Nucleus accumbens (tissue), 56 donors: ENCODE results near the gene HDAC5.
A peak's percentile ranks its signal among the peaks of the same experiment; 100 is the strongest.
"Not testable (repeated sequence)": the region's sequence is repeated elsewhere in the genome, so short reads cannot be mapped to it uniquely, and the experiment has no call there.

ENCODE experiments used
- DNase-seq, 56 donors: peaks; one replicate each; lab custom pipeline; 2025; lab: John Stamatoyannopoulos, UW

The HDAC5 gene

DNA sequence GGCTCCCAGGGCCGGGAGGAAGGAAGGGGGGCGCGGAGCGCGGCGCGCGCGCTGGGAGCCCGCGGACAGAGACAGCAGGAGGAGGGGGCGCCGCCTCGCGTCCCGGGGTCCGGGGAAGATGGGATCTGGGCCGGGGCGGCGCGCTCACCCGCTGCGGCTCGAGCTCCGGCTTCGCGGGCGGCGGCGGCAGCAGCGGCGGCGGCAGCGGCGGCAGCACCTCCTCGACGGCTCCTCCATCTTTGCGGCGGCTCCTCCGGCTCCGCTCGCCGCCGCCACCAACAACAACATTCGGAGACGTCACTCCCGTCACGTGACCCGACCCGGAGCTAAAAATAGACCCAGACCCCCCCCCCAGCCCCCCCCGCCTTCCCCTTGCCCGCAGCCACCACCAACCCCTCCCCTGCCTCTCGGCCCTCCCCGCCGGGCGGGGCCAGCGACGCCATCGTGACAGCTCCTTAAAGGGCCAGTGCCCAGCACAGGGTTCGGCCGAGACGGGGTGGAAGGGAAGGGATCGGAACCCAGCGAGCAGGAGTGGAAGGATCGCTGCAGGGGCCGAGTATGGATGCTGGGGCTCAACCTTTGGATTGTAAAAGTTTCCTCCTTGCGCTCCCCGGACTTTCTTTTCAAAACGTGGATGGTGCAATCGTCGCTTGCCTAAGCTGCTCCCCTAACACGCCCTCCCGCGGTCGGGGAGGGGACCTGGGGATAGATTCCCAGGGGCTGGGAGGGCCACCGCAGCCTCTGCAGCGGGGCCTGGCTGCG lies at the start of gene HDAC5:
Gene HDAC5 (minus strand): TSS at position 286 of the 762 bp plus-strand sequence. CDS start 6,126 bp downstream, outside the sequence.
- peak; percentile 66 to 99 (median 96) for DNase-seq

DNA sequence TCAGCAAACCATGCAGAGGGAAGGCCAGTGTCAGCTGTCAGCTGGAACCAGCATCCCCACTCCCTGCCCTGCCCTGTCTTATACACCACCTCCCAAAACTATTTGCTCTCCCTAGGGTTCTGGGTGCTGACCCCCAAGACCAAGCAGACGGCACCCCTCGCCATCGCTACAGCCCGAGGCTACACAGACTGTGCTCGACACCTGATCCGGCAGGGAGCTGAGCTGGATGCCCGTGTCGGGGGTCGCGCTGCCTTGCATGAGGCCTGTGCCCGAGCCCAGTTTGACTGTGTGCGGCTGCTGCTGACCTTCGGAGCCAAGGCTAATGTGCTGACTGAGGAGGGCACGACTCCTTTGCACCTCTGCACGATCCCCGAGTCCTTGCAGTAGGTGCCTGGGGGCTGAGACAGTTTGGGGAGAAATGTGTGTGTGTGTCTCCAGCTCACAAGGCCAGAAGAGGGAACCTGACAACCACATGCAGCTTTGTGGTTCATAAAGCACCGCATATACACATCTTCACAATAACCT lies 48.6 kb upstream of the HDAC5 start:
- DNase-seq: no peak

DNA sequence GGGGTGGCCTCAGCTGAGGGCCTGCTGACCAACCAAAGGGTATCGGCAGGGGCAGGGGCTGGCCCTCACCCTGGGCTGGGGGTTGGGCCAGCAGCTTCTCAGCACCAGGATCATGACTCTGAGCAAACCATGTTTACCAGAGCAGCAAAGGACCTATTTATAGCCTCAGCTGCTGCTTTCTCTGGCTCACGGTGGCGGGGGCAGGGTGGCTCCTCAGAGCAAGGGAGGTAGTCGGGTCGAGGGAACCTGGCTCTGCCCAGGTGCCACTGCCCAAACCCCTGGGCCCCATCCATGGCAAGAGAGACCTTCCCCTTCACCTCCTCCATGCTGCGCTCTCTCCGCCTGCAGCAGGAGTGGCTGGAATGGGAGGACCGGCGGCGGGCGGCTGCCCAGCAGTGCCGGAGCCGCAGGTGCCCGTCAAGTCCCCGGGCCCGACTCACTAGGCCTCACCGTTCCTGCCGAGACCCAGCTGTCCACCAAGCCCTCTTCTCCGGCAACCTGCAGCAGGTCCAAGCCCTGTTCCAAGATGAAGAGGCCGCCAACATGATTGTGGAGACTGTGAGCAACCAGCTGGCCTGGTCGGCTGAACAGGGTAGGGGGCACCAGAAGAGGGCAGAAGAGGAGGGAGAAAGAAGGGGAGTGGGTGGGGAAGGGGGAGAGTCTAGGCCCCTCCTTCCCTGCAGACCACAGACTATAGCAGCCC lies 47.2 kb upstream of the HDAC5 start, which contains the start of gene ASB16:
Gene ASB16 (plus strand): TSS at position 206 of the 703 bp plus-strand sequence. CDS start 86 bp downstream, at position 292.
- DNase-seq: peak in 6 of 56 donors; percentile 7 to 33 (median 27)

DNA sequence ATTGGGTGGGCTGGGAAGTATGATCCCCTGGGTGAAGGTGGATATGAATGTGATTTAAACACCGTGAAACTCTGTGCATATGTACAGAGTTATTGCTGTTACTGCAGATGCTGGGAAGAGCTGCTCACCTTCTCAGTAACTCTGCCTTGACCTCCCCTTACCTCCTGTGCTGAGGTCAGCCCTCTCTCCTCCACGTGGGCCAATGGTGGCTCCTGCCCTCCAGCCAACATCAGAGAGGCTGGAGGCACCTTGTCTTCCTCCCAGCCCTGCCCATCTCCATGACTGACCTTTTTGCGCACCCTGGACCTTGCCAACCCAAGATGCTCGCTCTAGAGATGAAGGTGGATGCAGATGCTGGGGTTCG lies 46.7 kb upstream of the HDAC5 start:
- DNase-seq: no peak

DNA sequence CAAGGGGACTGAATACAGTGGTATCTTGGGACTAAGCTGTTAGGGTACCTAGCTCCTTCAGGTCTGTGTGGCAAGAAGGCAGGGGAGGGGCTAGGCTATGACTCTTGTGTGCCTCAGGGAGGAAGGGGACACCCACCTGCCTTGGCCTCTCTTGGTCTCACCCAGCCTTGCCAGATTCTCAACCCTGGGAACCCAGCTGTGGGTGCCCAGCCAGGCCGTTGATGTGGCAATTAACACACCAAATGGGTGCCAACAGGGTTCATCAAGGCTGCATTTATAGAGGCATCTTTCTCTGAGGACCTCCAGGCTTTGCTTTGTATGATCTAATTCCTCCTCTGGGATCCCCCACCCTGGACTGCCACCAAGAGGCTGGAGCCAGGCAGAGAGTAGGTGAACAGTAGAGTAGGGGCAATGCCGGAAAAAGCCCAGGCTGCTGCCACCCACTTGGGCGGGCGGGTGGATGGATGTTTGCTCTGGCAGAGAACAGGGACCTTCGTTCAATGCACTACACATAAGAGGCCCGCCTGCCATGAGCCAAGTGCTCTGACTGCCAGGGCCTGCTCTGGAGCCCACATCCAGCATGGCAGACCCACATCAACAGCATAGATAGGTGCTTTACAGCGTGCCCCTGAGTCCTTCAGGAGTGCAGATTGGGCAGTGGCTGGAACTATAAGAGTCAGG lies 43.9 kb upstream of the HDAC5 start:
- DNase-seq: no peak

DNA sequence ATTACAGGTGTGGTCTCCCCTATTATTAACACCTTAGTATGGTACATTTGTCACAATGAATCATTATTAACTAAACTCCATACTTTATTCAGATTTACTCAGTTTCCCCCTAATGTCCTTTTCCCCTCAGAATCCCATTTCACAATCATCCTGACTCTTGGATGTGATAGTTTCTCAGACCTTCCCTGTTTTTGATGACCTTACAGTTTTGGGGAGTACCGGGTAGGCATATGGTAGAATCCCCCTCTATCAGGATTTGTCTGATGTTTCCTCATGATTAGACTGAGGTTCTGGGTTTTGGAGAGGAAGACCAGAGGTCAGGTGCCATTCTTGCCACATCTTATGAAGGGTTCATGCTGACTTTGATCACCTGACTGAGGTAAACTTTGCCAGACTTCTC lies 41.0 kb upstream of the HDAC5 start:
- no peak for DNase-seq

DNA sequence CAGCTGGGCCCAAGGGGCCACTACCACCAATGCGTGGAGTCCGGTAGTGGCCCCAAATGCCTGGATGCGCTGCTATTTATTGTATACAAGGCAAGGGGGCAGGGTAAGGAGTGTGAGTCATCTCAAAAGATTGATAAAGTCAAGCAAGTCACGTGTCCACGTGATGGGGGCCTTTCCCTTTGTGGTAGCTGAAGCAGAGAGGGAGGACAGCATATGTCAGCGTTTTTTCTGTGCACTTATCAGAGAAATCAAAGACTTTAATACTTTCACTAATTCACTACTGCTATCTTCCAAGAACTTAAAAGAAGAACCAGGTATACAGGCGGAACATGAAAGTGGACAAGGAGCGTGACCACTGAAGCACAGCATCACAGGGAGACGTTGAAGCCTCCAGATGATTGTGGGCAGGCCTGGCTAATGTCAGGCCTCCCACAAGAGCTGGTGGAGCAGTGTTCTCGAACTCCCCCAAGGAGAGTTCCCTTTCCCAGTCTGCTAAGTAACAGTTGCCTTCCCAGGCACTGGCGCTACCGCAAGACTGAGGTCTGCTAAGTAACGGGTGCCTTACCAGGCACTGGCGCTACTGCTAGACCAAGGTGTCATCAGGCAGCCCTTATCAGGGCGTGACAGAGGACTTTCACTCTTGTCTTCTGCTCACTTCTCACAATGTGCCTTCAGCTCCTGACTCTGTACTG lies 36.2 kb upstream of the HDAC5 start:
- DNase-seq: no peak

DNA sequence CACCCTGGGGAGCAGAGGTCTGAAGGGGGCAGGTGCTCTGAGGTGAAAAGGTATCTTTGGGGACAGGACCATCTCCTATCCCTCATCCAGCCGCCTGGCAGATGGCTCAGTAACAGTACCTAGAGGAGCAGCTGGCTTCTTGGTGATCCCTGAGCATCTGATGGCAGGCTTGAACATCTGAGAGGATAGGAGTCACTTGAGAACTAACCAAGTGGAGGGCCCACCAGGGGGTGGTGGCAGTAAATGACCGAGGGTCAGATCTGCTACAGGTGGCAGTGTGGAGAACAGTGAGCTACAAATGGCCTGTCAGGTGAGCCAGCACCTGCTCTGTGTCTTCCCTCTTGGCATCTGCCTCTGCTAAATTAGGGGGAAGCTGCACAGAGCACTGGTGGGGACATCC lies 32.0 kb upstream of the HDAC5 start:
- no peak for DNase-seq

DNA sequence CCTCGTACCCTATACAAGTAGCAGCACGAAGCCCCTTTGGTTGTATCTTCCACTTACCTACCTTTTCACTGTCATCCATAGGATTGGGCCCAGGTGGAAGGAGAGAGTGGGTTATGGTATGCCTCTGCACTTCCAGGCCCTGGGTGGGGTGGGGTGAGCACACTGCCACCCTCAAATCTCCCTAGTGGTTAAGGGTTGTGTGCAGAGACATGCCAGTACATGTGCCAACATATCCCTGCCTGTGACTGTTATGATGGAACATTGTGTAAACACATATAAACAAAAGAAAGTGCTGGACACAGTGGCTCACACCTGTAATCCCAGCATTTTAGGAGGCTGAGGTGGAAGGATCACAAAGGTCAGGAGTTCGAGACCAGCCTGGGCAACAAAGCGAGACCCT lies 29.4 kb upstream of the HDAC5 start:
- DNase-seq: no peak

DNA sequence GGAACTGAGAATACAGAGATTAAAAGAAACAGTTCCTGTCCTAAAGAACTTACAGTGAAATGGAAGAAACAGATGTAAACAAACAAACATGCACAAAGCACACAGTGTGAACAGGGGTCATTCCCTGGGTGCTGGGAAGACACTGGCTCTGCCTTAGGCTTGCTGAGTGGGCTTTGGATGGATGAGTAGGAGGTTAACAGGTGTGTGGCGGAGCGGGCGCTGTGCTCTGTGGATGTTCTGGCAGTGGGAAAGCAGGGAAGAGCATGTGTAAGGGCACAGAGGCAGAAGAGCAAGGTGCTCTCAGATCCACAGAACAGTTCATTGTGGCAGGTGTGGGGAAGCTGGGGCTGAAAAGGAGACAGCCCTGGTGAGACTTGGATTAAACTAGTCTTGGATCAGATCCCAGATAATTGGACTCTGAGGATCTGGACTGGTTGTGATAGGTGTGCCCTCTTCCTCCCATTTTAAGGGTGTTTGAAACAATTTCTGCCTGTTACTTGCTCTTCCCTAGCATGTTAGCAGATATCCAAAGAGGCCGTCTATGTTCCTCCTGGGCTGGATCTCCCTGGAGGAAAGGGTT lies 26.4 kb upstream of the HDAC5 start:
- DNase-seq: no peak

DNA sequence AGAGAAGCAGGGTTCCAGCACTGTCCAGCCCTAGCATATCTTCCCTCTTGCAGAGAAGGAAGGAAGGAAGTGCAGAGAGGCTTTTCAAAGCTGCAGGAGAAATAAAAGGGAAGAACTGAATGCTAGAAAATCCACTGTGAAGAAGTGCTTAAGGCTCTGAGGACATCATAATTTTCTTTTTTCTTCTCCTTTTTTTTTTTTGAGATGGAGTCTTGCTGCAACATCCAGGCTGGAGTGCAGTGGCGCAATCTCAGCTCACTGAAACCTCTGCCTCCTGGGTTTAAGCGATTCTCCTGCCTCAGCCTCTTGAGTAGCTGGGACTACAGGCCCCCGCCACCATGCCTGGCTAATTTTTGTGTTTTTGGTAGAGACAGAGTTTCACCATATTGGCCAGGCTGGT lies 25.6 kb upstream of the HDAC5 start:
- DNase-seq: not testable (repeated sequence)

DNA sequence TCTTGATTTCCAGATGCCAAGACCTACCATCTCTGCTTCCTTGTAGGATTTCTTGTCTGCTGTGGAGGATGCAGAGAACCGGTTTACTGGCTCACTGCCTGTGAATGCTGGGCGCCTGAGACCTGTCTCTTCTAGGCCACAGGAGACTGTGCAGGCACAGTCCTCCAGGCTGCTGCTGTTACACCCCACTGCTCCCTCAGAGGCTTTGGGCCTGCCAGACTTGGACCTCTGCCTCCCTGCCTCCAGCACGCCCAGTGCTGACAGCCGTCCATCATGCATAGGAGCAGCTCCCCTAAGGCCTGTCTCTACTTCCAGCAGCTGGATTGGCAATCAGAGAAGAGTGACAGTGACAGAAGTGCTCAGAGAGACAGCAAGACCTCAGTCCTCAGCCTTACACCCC lies 24.4 kb upstream of the HDAC5 start:
- DNase-seq: no peak

DNA sequence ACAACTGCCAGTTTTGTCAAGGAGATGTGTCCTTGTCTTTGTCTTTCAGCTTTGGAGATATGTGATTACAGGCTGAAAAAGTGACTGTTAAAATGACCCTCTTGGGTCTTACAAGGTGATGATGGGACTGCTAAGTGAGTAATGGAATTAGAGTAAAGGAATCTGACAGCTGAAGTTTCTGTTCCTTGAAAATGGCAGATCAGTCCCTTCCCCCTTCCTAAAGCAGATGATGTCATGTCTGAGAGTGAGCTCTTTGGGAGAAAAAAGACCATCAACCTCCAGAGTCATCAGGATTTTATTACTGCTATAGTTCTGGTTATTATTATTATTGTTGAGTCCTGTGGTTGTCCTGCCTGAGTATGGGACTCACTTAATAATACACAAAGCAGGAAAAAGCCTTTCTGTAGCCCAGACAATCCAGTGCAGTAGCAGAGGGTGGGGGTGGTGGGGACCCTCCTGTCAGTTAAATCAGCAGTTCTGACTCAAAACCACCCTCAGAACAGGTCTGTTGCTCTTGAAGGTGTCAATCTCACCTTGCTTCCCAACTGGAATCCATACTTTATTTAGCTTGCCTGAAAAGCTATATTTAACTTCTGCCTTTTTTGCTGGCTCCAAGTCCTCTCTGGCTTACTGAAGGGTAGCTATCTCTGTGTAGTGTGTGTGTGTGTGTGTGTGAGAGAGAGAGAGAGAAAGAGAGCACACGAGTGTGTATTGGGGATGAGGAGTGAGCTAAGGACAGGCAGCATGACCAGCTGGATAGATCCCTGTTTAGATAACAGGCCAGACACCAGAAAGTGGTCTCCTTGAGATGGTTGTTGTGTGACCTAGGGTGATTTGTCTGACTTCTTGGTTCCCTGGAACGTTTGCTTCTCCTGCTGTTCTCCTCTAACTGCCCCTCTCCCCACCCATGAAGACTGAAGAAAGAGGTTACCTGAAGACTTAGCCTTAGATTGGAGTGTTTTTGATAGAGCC lies 23.2 kb upstream of the HDAC5 start:
- peak in 3 of 56 donors; percentile 7 to 36 (median 15) for DNase-seq

DNA sequence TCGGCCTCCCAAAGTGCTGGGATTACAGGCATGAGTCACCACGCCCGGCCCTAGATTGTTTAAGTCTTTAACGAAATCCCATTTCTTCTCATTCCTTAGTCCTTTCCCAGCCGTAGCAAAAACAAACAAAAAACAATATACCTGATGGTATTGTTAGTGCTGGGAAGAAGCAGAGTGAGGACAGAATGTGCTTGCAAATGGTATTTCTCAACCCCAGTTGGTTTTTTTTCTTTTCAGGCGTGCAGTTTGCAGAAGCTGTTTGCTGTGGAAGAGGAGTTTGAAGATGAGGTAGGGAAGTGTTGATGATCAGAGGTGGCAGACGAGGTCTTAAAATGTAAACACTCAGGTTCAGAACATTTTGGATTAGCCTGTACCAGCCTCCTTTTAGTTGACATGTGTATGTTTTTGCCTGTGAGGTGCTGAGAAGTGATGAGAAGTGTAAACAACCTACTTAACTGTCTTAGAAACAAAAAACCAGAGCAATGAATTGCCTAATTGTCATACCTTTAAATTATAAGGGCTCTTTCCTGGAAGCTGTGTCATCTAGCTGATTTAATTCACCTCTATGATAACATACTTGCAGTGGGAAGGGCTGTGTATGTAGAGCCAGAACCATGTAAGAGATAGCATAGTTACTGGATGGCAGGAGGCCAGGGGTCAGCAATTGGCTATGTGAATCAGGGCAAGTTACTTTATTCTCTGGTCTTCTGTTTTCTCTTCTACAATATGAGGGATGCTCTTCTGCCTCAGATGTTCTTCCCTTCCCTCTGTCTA lies 21.7 kb upstream of the HDAC5 start:
- DNase-seq: no peak

DNA sequence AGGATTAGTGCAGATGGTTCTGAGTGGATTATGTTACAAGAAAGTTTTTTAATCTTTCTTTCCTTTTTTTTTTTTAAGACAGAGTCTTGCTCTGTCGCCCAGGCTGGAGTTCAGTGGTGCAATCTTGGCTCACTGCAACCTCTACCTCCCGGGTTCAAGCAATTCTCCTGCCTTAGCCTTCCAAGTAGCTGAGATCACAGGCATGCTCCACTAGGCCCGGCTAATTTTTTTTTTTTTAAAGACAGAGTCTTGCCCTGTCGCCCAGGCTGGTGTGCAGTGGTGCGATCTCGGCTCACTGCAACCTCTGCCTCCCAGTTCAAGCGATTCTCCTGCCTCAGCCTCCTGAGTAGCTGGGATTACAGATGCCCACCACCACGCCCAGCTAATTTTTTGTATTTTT lies 20.5 kb upstream of the HDAC5 start:
- not testable (repeated sequence) for DNase-seq

DNA sequence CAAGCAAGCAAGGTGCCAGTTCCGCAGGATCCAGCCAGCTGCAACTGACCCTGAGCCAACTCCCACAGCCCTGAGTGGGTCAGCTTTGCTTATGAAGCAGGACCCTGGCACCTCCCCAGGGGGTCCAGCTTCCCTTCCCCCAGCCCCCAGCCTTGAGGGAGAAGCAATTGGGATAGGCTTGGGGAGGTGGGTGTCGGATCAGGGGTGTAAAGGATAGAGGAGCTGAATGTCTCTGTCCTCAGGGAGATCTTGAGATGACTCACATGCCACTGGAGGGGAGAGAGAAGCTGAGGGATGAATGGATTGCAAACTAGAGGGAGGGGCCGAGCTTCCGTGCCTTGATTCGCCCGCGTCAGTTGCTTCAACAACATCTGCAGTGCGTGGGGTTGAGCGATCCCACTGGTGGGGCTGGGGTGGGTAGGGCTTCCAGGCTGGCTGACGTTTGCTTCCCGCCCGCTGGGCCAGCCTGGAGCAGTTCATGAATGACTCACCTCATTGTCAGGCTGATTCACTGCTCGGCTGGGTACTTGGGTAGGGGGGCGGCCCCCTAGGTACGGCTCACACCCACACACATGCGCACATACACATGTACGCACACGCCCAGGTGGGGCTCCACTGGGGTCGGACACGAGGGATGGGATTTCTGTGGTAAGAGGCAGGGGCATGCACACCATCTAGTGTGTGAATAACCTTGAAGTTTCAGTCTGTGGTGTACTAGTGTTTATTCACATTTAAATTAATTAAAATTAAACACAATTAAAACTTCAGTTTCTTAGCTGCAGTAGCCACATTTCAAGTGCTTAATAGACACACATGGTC lies 14.7 kb upstream of the HDAC5 start:
- peak in 51 of 56 donors; percentile 7 to 94 (median 76) for DNase-seq
